ENCODE measurements around the gene ADCY3.

DNA sequence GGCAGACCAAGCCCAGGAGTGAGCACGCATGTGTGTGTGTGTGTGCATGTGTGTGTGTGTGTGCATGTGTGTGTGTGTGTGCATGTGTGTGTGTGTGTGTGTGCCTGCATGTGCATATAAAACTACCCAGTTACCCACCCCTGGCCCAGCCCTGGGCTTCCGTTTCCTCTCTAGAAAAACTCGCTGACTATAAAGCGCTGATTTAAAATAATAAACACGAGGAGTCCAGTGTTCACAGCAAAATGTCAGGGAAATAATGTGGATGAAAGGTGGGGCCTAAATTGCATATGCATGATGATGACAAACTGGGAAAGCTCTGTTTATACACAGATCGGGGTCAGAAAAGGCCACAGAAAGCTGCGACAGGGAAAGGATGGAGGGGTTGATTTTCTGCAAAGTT is 7.5 kb downstream of the ADCY3 start:
- TF ChIP-seq, protein P1, sequence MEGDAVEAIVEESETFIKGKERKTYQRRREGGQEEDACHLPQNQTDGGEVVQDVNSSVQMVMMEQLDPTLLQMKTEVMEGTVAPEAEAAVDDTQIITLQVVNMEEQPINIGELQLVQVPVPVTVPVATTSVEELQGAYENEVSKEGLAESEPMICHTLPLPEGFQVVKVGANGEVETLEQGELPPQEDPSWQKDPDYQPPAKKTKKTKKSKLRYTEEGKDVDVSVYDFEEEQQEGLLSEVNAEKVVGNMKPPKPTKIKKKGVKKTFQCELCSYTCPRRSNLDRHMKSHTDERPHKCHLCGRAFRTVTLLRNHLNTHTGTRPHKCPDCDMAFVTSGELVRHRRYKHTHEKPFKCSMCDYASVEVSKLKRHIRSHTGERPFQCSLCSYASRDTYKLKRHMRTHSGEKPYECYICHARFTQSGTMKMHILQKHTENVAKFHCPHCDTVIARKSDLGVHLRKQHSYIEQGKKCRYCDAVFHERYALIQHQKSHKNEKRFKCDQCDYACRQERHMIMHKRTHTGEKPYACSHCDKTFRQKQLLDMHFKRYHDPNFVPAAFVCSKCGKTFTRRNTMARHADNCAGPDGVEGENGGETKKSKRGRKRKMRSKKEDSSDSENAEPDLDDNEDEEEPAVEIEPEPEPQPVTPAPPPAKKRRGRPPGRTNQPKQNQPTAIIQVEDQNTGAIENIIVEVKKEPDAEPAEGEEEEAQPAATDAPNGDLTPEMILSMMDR (IDR thresholded peaks at IDR 0.05) = no peak
- TF ChIP-seq POLR2A (IDR thresholded peaks at IDR 0.05) (no peak), EP300 (IDR thresholded peaks at IDR 0.05) (no peak), POLR2AphosphoS5 (IDR thresholded peaks at IDR 0.05) (no peak)
